HCT116 (cell line): ENCODE results near the gene NOC2L. TPM values are rescaled to one million over a fixed set of nuclear protein-coding genes. Genes with fewer than 3 reads are reported as not detected.

Experiments
- ATAC-seq: fragments of 200-7000 bp; cut with Tn5 transposase; 2 replicates; pipeline ENCODE4 v1.9.1; 2020; ENCODE audit warnings: mild to moderate bottlenecking, moderate library complexity
- BruUV-seq: library from RNA; stranded (reverse); fragments of 400-500 nt; replicated peaks from 2 replicates; lab custom pipeline; 2021; lab: Mats Ljungman, UMichigan
- CTCF ChIA-PET: fragments of 300-600 bp; sonication (Branson Sonifier 250); formaldehyde crosslinking; loops from one replicate; lab custom pipeline; 2021; ENCODE audit warnings: antibody characterized with exemption; lab: Charles Lee
- POLR2A ChIA-PET: fragments of 300-600, 350-600 bp; sonication (Branson Sonifier 250); formaldehyde crosslinking; loops from one replicate; lab custom pipeline; 2021; ENCODE audit warnings: antibody characterized with exemption; lab: Charles Lee
- RAD21 ChIA-PET, 2 experiments: fragments of 300-600 bp; sonication (Branson Sonifier 250); formaldehyde crosslinking; loops; one replicate each; lab custom pipeline; 2023; ENCODE audit warnings: low total read pairs in 2 of 2; ENCODE audit not compliant: uncharacterized antibody in 2 of 2, unreplicated experiment in 2 of 2, low non-redundant PET in 1 of 2; lab: Charles Lee
- DNase-seq: peaks from one replicate; pipeline ENCODE4 v3.0.0-alpha.2; 2010; ENCODE audit warnings: low read depth, low spot score
- H2AFZ ChIP-seq: fragments of 200-600 bp; shearing (Covaris generic), sonication (generic); 2 replicates; pipeline ENCODE4 v1.6.1; 2017; ENCODE audit warnings: low read depth, mixed run types, mixed read lengths, antibody characterized with exemption, low read length; ENCODE audit not compliant: poor library complexity, severe bottlenecking
- H3K27ac ChIP-seq: 2 replicates; pipeline ENCODE4 v1.5.1; 2012; ENCODE audit warnings: low read depth, low read length
- H3K27me3 ChIP-seq: fragments of 200-600 bp; sonication (generic); 2 replicates; pipeline ENCODE4 v1.6.1; 2016; ENCODE audit warnings: mixed run types, low read length, mixed read lengths; ENCODE audit not compliant: insufficient read depth
- H3K36me3 ChIP-seq, 2 experiments: fragments of 200-500 bp in 1 of 2; fragments of 200-600 bp in 1 of 2; sonication (Bioruptor generic) in 1 of 2; sonication (generic) in 1 of 2; 2 replicates each; pipeline versions ENCODE4 v1.5.1 to v1.6.1; 2014 to 2016; ENCODE audit warnings: low read length in 2 of 2, inconsistent platforms in 1 of 2, mixed read lengths in 1 of 2, mixed run types in 1 of 2; ENCODE audit not compliant: insufficient read depth in 2 of 2, control insufficient read depth in 1 of 2
- H3K4me1 ChIP-seq, 2 experiments: fragments of 200-600 bp in 1 of 2; sonication (generic) in 1 of 2; 2 replicates each; pipeline versions ENCODE4 v1.5.1 to v1.6.1; 2012 to 2017; ENCODE audit warnings: low read length in 2 of 2, inconsistent platforms in 1 of 2, mild to moderate bottlenecking in 1 of 2, mixed read lengths in 1 of 2, mixed run types in 1 of 2, moderate library complexity in 1 of 2; ENCODE audit not compliant: insufficient read depth in 2 of 2, control insufficient read depth in 1 of 2
- H3K4me2 ChIP-seq: fragments of 200-600 bp; sonication (generic); 2 replicates; pipeline ENCODE4 v1.6.1; 2017; ENCODE audit warnings: mixed run types, low read length, mixed read lengths
- H3K4me3 ChIP-seq, 2 experiments: fragments of 200-600 bp in 1 of 2; sonication (generic) in 1 of 2; replicated peaks in 1 of 2; 2 replicates each; pipeline ENCODE4 v1.5.1; 2011 to 2016; ENCODE audit warnings: low read length in 2 of 2, control low read depth in 1 of 2, low read depth in 1 of 2, mild to moderate bottlenecking in 1 of 2, mixed read lengths in 1 of 2, mixed run types in 1 of 2
- H3K79me2 ChIP-seq: fragments of 200-600 bp; sonication (generic); 2 replicates; pipeline ENCODE4 v1.6.1; 2017; ENCODE audit warnings: mild to moderate bottlenecking, mixed run types, low read length, moderate library complexity, mixed read lengths; ENCODE audit not compliant: insufficient read depth
- H3K9ac ChIP-seq: fragments of 200-600 bp; sonication (generic); 2 replicates; pipeline ENCODE4 v1.6.1; 2016; ENCODE audit warnings: low read length, mixed read lengths
- H3K9me2 ChIP-seq: fragments of 200-600 bp; sonication (generic), shearing (Covaris generic); 2 replicates; pipeline ENCODE4 v1.6.1; 2017; ENCODE audit warnings: mixed run types, mild to moderate bottlenecking, moderate library complexity; ENCODE audit not compliant: insufficient read depth
- H3K9me3 ChIP-seq, 2 experiments: fragments of 200-500 bp in 1 of 2; fragments of 200-600 bp in 1 of 2; sonication (Bioruptor generic) in 1 of 2; sonication (generic) in 1 of 2; 2 replicates each; pipeline ENCODE4 v1.6.1; 2014 to 2017; ENCODE audit warnings: low read length in 2 of 2, mixed read lengths in 2 of 2, inconsistent platforms in 1 of 2, low read depth in 1 of 2, mild to moderate bottlenecking in 1 of 2, mixed run types in 1 of 2, moderate library complexity in 1 of 2; ENCODE audit not compliant: control insufficient read depth in 1 of 2, insufficient read depth in 1 of 2
- H4K20me1 ChIP-seq: fragments of 200-600 bp; sonication (generic), shearing (Covaris generic); 2 replicates; pipeline ENCODE4 v1.6.1; 2017; ENCODE audit warnings: mixed run types, mild to moderate bottlenecking, moderate library complexity; ENCODE audit not compliant: insufficient read depth
- CEBPB ChIP-seq: IDR thresholded peaks from 2 replicates; pipeline ENCODE4 v1.6.1; 2012; ENCODE audit warnings: low read depth
- CTCF ChIP-seq, 3 experiments: fragments of 200-600 bp in 1 of 3; sonication (generic) in 1 of 3; IDR thresholded peaks in 2 of 3; conservative IDR thresholded peaks in 1 of 3; 2 replicates each; pipeline ENCODE4 v1.5.1; 2012 to 2017; ENCODE audit warnings: low read depth in 2 of 3, low read length in 2 of 3, antibody characterized with exemption in 1 of 3, borderline replicate concordance in 1 of 3, control low read depth in 1 of 3, mild to moderate bottlenecking in 1 of 3, mixed read lengths in 1 of 3, mixed run types in 1 of 3, moderate library complexity in 1 of 3; ENCODE audit not compliant: insufficient read depth in 1 of 3
- EGR1 ChIP-seq: IDR thresholded peaks from 2 replicates; pipeline ENCODE4 v1.6.1; 2012; ENCODE audit warnings: low read depth
- EZH2 ChIP-seq: fragments of 200-600 bp; sonication (generic); IDR thresholded peaks from 2 replicates; pipeline ENCODE4 v1.6.1; 2017; ENCODE audit warnings: antibody characterized with exemption, mixed run types
- EZH2phosphoT487 ChIP-seq: fragments of 200-600 bp; IDR thresholded peaks from 2 replicates; pipeline ENCODE4 v1.6.1; 2018; ENCODE audit warnings: antibody characterized with exemption, borderline replicate concordance
- SRF ChIP-seq: IDR thresholded peaks from 2 replicates; pipeline ENCODE4 v1.6.1; 2012; ENCODE audit warnings: low read depth
- YY1 ChIP-seq: IDR thresholded peaks from 2 replicates; pipeline ENCODE4 v1.6.1; 2011; ENCODE audit warnings: low read length, low read depth, moderate library complexity, mild to moderate bottlenecking; ENCODE audit not compliant: insufficient replicate concordance; ENCODE audit errors: extremely low read depth
- ZBTB33 ChIP-seq: IDR thresholded peaks from 2 replicates; pipeline ENCODE4 v1.6.1; 2011; ENCODE audit warnings: mild to moderate bottlenecking, low read length, moderate library complexity; ENCODE audit not compliant: insufficient replicate concordance; ENCODE audit errors: extremely low read depth
- ZFX ChIP-seq: fragments of 450-650 bp; IDR thresholded peaks from 2 replicates; pipeline ENCODE4 v1.6.1; 2017
- intact Hi-C: fragments of 100-400 bp; cut with micrococcal nuclease; formaldehyde crosslinking; loops from 2 replicates; pipeline ENCODE4 v1.10.0; 2022
- total RNA-seq: library from RNA; stranded (reverse); gene quantifications from one replicate; pipeline ENCODE4 v1.2.1, GENCODE V29; 2021; ENCODE audit not compliant: unreplicated experiment

NOC2L gene
- total RNA-seq, 1 experiment from 2014 or later, result 260 TPM

GRCh38 chr1:938088-938683 is 20.9 kb downstream of the NOC2L start:
- Histone ChIP-seq H3K27me3 (peaks cover 18% of the 10 kb centered on the region; the same call in 1 of the 2 replicates), H3K36me3 (no peaks in the 10 kb centered on the region), H3K9ac (no peak overlapping the region), H3K4me1 (peaks cover 50 to 56% of the 10 kb centered on the region in 2 experiments), H3K4me3 (no peak overlapping the region), H2AFZ (no peak overlapping the region), H3K9me3 (no peaks in the 10 kb centered on the region), H3K9me2 (no peaks in the 10 kb centered on the region), H4K20me1 (no peaks in the 10 kb centered on the region), H3K4me2 (peak overlapping the region; percentile 39; the same call in 1 of the 2 replicates), H3K27ac (no peak overlapping the region; the same call in 1 of the 2 replicates), H3K79me2 (no peaks in the 10 kb centered on the region)
- BruUV-seq, result no TSS peak
- DNase-seq (no peak), ATAC-seq (peak; percentile 35)
- RAD21 ChIA-PET, result interaction anchor here (1.0 to 1.1 kb wide), 3 partner anchors 10 to 69 kb away, joined by 3 read pairs; no protein-coding TSS in a partner anchor
- TF ChIP-seq CEBPB, result no peak
- peak; percentile 57 to 98 (median 71) for TF ChIP-seq CTCF (IDR thresholded peaks at IDR 0.05 in 2 of 3, conservative IDR thresholded peaks at IDR 0.05 in 1 of 3; ENCODE audit: borderline replicate concordance in 1 of 3, insufficient read depth in 1 of 3, low read depth in 2 of 3, low read length in 2 of 3)
- no peak for TF ChIP-seq EZH2phosphoT487
- POLR2A ChIA-PET, result no interaction called here
- CTCF ChIA-PET, result interaction anchor here (0.8 to 1.4 kb wide), 3 partner anchors 10 to 33 kb away, joined by 3 to 14 read pairs (median 4); no protein-coding TSS in a partner anchor
- intact Hi-C loops, result no loop called here

- H3K27me3 ChIP-seq, result peaks cover 18% of the 10 kb centered on the region; the same call in 1 of the 2 replicates
- H3K4me1 ChIP-seq, result peaks cover 48 to 49% of the 10 kb centered on the region in 2 experiments
- no peak overlapping the region for H3K27ac ChIP-seq
- H3K9me3 ChIP-seq, result no peaks in the 10 kb centered on the region
- no peak overlapping the region for H3K4me3 ChIP-seq
- RAD21 ChIA-PET, result interaction anchor here (1.0 to 1.1 kb wide), 3 partner anchors 9 to 68 kb away, joined by 3 read pairs; no protein-coding TSS in a partner anchor
- intact Hi-C loops, result no loop called here
- no peak for DNase-seq
- H3K9ac ChIP-seq, result no peak overlapping the region
- POLR2A ChIA-PET, result no interaction called here
- H2AFZ ChIP-seq, result no peak overlapping the region
- no TSS peak for BruUV-seq
- ATAC-seq, result no peak
- no peaks in the 10 kb centered on the region for H3K36me3 ChIP-seq
- H3K79me2 ChIP-seq, result no peaks in the 10 kb centered on the region
- CTCF ChIA-PET, result interaction anchor here (1.4 kb wide), 1 partner anchor 33 kb away, joined by 14 read pairs; no protein-coding TSS in a partner anchor
- H4K20me1 ChIP-seq, result no peaks in the 10 kb centered on the region
- no peak for TF ChIP-seq ZBTB33
- no peak for TF ChIP-seq YY1
- no peak for TF ChIP-seq EZH2
- no peak for TF ChIP-seq CEBPB
- TF ChIP-seq CTCF (IDR thresholded peaks at IDR 0.05 in 2 of 3, conservative IDR thresholded peaks at IDR 0.05 in 1 of 3; ENCODE audit: borderline replicate concordance in 1 of 3, insufficient read depth in 1 of 3, low read depth in 2 of 3, low read length in 2 of 3), result no peak
- no peak for TF ChIP-seq ZFX
- TF ChIP-seq SRF, result no peak
- TF ChIP-seq EGR1, result no peak
- H3K9me2 ChIP-seq, result no peaks in the 10 kb centered on the region
- H3K4me2 ChIP-seq, result no peak overlapping the region
Measured at GRCh38 chr1:937521-937920, 21.5 kb downstream of the NOC2L start.
